Activated effector memory CD4-positive, alpha-beta T cell treated with Interleukin-2 at 50 U/mL for 16 hours (primary cell): ENCODE data around the gene SCP2D1.
"Not testable (repeated sequence)": the region's sequence is repeated elsewhere in the genome, so short reads cannot be mapped to it uniquely, and the experiment has no call there.

ENCODE experiments used
- DNase-seq: peaks from one replicate; pipeline ENCODE4 v3.0.0-alpha.2; 2020

Gene SCP2D1

DNA sequence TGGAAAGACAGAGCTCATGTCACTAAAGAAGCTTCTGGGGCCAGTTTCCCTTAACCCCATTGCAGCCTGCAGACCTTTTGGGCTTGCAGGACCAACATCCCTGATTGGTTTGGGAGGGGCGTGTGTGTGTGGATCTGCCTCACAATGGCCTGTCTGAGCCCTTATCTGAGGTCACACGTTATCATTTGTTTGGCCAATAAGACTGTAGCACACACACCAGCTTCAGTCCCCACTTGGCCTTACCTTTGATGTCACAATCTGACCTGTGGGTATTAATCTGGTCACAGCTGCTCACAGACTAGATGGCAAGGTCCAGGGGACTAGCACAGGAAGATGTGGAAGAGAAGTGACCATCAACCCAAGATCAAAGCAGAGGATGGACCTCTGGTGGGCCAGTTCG, at the start of gene SCP2D1:
Gene SCP2D1, plus strand, starts transcription at position 301 of the 400 bp plus-strand sequence. Its CDS starts 33 bp downstream, at position 334.
- DNase-seq = no peak

DNA sequence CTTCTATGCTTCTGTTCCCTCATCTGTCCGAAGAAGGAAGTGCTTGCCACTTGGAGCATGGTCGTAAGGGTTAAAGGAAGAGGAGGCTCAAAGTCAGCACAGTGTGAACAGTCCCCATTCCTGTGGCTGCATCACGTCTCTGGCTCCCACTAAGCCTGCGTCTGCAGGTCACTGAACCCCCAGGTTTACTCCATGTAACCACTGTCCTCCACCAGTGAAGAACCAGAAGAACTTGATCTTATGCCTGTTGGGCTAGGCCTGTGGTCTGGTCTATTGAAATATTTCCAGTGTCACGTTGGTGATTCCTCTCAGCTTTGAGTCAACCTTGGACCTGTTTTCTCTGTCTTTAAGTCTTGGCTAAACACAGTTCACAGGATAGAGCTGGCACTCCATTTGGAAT, 45.9 kb upstream of the SCP2D1 start:
- no peak for DNase-seq

DNA sequence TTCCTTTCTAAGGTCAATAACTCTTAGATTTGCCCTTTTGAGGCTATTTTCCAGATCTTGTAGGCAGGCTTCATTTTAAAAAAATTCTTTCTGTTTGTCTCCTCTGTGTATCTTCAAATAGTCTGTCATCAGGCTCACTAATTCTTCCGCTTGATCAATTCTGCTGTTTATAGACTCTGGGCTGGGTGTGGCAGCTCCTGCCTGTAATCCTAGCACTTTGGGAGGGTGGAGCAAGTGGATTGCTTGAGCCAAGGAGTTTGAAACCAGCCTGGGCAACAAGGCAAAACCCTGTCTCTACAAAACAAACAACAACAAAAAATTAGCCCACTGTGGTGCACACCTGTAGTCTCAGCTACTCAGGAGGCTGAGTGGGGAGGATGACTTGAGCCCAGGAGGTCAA, 40.0 kb upstream of the SCP2D1 start:
- DNase-seq = no peak

DNA sequence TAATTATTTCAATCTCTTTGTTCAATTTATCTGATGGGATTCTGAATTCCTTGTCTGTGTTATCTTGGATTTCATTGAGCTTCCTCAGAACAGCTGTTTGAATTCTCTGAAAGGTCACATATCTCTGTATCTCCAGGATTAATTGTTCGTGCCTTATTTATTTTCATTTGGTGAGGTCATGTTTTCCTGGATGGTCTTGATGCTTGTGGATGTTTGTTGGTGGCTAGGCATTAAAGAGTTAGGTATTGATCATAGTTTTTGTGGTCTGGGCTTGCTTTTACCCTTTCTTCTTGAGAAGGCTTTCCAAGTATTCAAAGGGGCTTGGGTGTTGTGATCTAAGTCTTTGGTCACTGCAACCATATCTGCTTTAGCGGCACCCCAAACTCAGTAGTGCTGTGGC, 39.4 kb upstream of the SCP2D1 start:
- no peak for DNase-seq

DNA sequence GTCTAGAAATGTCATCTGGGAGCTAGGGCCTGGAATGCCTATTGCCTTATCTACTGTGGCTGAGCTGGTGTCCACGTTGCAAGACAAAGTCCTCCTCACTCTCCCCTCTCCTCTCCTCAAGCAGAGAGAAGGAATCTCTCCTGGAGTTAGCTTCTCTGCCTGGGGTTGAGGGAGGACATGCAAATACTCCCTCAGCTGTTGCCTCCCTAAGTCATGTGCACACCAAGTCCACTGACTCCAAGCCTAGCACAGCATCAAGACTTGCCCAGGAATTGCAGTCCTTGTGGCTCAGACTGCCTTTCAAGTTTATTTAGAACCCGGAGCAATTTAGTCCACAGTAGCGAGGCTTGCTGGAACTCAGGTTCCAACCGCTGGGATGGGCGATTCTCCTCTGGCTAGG, 38.0 kb upstream of the SCP2D1 start:
- DNase-seq = no peak

DNA sequence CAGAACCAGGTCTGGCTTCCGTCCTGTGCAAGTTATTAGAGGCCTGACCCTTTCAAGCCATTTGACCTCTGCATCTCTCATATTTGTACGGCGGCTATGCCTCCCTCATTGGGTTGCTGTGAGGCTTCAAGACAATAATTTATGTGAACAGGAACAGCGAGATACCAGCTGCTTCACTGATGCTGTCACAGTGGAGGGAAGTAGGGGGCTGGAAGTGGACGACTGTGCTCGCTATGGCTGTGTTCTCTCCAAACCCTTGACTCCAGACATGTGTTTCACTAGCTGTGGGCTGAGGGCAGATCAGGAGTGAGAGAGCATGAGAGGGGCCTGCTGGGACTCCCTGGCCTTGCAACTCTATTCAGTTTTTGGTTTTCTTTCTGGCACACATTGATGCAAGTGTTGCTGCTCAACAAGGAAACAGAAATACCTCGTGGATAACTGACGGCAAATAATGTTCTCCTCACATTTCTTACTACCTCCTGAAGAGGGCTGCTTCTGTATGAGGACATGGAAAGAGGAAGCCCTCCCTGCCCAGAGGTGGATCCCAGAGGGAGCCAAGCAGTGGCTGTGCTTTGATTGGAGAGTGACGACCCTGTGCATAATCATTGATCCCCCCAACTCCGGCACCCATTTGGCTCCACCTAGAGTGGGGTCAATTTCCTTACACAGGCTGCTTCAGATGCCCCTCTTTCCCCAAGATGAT, 34.7 kb upstream of the SCP2D1 start:
- DNase-seq = no peak

DNA sequence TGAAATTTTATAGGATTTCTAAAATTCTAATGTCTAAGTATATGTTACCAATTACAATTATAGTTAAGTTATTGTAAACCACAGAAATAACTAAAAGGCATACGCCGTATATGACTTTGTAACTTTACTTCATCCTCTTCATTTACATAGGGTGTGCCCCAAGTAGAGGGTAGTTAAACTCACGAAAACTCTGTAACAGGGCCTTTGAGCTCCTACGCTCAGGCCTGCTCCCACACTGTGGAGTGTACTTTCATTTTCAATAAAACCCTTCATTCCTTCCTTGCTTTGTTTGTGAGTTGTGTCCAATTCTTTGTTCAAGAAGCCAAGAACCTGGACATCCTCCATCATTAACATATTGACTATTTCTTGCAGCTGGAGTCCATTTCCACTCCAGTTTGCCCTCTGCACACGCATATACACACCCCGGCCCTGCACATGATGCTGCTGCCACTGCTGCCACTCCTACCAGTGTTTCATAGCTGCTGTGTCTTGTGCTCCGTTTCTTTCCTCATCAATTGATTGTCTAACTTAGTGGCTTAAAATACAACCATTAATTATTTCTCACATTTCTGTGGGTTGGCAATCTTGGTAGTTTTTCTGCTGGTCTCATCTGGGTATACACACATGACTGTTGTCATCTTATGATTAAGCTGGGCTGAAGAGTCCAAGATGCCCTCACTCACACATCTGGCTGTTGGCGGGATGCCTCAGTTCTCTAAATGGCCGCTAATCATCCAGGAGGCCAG, 33.0 kb upstream of the SCP2D1 start:
- no peak for DNase-seq

DNA sequence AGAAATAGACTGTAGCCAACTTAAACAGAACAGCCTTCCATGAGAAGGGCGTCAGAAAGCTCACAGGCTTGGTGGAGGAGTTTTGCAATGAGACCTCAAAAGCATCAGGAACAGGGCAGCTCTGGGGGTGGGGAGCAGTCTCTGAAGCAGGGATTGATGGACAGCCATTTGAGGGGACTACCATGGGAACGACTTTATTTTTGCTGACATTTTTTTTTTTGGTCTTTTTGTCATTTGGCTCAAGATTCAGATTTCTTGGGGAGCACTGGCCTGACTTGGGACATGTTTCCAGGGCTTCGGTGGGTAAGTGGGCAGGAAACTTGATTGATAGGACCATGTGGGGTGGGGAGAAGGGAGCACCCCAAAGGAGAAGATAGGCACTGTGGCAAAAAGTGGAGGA, 32.1 kb upstream of the SCP2D1 start:
- DNase-seq = no peak

DNA sequence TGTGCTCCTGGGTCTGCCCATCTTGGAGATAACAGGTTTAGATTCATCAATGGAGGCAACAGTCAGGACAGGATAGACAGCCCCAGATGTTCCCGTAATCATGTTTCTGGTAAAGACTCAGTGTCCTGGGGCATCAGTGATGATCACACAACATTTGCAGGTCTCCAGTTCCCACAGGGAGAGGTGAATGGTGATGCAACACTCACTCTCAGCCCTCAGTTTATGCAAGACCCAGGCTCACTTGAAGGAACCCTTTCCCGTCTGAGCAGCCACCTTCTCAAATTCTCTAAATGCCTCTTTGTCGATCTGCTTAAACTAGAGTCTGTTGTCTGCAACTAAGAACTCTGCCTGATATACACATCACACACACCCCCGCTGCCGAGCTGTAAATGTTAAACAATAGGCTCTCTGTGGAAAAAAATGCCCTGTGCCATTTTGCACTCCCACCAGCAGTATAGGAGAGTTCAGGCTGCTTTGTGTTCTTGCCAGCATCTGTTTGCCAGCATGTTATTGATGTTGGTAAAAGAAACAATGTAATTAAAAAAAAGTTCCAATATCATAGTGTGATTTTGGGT, 30.1 kb upstream of the SCP2D1 start:
- no peak for DNase-seq

DNA sequence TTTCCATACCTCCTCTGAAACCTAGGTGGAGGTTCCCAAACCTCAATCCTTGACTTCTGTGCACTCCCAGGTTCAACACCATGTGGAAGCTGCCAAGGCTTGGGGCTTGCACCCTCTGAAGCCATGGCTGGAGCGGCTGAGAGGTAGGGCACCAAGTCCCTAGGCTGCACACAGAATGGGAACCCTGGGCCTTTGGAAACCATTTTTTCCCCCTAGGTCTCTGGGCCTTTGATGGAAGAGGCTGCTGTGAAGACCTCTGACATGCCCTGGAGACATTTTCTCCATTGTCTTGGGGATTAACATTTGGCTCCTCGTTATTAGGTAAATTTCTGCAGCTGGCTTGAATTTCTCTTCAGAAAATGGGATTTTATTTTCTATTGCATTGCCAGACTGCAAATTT, 26.5 kb upstream of the SCP2D1 start:
- not testable (repeated sequence) for DNase-seq

DNA sequence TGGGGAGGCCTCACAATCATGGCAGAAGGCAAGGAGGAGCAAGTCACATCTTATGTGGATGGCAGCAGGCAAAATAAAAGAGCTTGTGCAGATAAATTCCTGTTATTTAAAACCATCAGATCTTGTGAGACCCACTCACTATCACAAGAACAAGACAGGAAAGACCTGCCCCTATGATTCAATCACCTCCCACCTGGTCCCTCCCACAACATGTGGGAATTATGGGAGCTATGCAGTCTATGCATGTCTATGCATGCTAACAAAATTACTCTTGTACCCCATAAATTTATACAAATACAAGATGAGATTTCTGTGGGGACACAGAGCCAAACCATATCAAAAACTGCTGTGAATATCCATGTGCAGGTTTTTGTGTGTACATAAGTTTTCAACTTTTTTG, 25.6 kb upstream of the SCP2D1 start:
- DNase-seq = no peak

DNA sequence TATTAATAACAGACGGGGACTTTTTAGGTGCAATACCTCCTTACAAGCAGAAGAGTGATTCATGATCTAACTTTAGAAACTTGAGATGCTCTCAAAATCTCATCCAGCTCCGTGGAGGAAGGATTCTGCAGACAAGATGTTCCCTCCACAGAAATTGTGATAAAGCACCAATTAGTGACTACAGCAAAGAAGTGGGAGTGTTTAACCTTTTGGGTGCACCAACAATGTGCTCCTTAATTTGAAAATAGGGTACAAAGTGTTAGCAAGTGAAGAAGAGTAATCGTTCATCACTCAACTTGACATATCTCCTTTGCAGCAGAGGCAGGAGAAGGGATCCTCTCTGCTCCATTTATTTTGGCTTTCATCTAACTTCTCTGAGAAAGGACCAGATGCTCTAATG, 22.8 kb upstream of the SCP2D1 start:
- DNase-seq = no peak

DNA sequence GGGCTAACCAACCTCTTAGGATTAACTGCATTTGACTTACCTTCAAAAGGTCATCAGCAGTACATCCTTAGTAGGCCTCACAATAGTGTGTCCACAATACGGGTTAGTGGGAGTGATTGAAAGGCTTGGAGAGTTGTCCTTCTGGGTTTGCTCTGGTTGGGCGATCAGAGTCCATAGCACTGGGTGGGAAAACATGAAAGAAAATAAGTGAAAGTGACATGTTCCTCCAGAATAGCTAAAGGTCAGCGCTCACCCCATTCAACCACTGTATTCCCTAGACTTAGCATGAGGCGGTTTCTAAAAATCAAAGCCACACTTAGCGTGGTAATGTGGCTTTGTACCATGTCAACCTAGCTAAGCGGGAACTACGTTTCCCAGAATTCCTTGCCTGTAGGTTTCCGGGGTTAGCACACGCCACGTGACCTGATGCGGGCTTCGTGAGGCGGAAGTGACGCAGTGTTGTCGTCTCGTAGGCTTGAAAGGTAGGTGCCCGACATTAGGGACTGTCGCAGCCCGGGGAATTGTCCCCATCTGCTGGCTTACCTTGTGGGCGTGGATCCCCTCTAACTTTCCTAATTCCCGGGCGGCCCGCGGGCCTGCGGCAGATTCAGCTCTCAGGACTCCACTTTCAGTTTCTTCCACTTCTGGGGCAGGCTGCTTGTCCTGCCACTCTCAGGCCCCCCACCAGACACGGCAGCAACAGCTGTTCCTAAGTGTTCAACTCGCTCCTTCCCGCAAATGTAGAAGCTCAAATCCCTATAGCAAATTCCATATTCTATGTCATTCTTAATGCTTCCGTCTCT, 19.8 kb upstream of the SCP2D1 start:
- DNase-seq = peak; percentile 76

DNA sequence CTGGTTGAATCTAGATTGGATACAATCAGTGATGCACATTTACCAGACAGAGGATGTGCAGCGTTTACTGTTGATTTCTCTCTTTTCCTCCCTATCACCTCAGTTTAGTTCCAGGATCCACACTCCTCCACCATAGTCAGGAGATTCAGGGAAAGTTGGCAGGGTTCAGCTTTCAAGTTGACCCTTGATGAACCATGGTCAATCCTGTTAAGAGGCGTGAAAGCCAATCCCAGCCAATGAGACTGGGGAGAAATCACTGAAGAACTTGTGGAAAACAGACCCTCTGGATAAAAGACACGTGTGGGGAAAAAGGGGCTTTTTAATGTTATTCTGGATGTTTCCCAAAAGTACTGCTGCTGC, 19.2 kb upstream of the SCP2D1 start:
- no peak for DNase-seq

DNA sequence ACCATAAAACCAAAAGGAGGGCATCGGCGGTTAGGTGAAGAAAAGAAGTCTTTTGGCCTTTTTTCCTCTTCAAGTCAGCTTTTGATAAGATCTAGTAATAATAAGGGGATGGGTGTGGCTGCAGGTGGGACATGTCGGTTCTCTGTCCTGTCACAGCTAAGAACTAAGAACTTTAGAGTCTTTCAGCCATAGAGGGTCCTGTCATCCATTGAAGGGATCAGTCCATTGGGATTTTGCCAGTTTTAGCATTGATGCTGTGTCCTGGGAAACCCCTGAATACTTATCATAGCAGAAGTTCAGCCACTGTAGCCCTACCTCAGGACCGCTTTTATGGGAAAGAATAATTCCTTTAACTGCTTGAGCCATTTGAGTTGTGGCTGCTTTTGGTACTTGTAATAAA, 18.2 kb upstream of the SCP2D1 start:
- no peak for DNase-seq

DNA sequence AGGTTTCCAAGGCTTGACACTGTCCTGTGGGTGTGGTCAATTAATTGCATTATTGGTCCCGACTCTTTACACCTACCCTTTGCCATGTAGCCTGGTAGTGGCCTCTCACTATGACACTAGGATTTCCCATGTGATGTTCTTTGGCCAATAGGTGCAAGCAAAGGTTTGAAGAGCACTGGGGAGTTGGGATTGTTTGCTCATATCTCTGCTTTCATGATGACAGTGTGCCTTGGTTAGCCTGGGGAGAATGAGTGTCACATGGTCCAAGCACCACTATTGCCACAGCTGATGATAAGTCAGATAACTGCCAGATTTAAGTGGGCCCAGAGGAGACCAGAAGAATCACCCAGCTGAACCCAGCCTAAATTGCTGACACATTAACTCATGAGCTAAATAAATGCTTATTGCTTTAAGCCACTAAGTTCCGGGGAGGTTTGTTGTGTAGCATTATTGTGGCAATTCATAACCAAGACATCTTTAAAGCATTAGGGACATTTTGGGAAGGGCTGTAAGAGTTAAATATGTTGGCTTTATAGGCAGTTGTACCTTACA, 17.2 kb upstream of the SCP2D1 start:
- no peak for DNase-seq

DNA sequence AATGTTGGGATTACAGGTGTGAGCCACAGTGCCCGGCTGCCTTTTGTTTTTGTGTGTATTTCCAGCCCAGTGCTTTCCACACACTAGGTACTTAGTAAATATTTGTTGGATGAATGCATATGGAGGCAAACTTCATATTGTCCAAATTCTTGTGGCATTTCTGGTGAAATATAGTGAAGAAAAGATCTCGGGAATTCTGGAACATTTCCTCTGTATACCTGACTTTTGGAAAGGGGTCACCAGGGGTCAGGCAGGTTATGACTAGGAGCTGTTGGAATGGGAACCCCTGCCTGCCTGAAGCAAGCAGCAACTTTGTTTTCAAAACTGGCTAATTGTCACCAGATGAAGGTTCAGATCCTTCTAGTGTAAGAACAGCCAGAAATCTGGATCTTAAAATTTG, 12.1 kb upstream of the SCP2D1 start:
- DNase-seq = no peak

DNA sequence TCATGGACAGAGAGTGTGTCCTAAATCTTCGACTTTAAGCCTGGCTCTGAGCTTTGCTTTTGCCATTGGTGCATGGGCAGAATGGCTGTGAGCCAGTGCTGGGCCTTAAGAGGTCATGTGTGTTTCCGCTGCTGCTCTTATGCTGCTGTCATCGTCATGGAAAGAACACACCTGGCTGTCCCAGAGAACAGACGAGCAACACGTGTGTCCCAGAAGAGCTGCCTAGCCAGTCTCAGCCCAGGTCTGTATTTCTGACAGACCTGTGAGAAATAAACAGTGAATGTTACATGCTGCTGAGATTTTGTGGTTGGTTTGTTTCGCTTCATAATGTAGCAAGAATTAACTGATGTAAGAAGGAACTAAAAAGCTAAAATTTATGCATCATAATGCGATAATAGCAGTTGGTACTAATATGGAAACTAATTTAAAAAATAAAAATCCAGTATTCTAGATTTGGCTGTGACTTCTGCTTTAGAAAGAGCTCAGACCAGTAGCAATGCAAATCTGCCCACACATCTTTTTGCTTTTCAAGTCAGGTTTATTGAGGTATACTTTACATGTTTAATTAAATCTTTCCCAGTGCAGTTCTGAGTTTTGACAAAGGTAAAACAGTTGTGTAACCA, 11.5 kb upstream of the SCP2D1 start:
- no peak for DNase-seq

DNA sequence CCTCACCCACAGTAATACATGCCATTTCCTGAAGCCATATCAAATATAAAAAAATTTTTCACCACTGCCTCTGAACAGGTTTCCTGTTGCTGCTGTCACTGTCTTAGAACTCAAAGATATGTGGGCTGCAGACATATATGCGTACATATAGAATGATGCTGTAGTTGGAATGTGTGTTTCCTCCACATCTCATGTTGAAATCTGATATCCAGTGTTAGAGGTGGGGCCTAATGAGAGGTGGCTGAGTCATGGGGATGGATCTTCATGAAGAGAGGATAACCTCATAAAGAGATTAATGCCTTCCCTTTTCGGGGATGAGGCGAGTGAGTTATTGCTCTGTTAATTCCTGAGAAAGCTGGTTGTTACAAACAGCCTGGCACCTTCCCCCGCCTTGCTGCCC, 7.7 kb upstream of the SCP2D1 start:
- no peak for DNase-seq

DNA sequence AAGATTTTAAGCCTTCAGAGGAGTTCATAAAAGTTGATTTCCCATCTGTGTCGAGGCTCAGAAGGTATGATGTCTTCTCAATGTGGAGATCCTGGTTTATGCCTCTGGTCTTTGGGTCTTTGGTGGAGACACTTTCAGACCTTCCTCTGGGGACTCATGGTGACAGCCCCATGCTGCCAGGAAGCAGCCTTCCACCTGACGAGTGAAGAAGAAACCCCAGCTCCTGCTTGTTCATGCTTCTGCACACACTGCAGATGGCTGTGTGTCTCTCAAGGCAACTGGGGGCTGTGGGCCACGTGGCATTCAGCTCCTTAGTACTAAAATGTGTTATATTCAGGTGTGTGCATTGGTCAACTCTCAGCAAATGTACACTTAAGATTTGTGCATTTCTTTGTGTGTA, 4.9 kb upstream of the SCP2D1 start:
- DNase-seq = no peak

DNA sequence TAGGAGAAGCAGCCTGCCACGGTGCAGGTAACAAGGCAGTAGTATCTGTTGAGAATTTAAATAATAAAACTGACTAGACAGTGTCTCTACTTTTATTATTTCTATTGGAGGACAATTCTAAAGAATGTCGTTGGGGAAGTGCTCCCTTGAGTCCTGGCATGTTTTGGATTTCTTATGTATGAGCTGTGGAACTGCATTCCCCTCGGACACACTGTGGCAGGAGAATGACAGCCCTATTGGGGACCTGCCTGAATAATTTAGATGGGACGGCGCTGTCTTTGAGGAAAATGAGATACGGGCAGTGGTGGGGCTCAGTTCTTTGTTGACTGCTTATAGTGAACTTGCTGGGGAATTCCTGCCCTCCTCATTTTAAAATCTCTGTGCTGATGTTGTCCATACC, 2.4 kb upstream of the SCP2D1 start:
- DNase-seq = no peak

DNA sequence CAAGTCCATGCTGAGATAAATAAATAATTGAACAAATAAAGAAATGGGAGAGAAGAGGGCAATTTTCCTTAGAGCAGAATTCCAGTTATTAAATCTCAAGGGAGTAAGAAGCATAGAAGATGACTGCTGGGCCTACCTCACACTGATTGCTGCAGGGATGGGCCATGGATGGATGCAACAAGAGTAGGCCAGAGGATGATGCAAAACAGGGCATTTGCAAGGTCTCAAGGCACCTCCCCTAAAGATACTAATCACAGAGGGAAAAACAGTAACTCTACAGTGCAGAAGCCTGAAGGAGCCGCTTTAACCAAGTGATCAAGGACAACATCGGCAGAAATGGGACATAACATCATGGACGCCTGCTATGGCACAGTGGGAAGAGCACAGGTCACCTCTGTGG, 1.7 kb upstream of the SCP2D1 start:
- no peak for DNase-seq
